Activated B cell treated with CpG ODN at 0.5 μM for 24 hours (primary cell): ENCODE measurements around the gene CASTOR1. TPM values are rescaled to one million over a fixed set of nuclear protein-coding genes. Genes with fewer than 3 reads are reported as not detected.

Experiments used
- ATAC-seq: fragments of 200-7000 bp; cut with Tn5 transposase; one replicate; pipeline ENCODE4 v1.10.0; 2021; ENCODE audit warnings: low read depth, mild to moderate bottlenecking, moderate library complexity
- CTCF ChIA-PET: fragments of 350-600 bp; sonication (Branson Sonifier 250); formaldehyde crosslinking; loops from one replicate; lab custom pipeline; 2021; ENCODE audit warnings: antibody characterized with exemption; lab: Charles Lee
- POLR2A ChIA-PET: fragments of 350-600 bp; sonication (Branson Sonifier 250); formaldehyde crosslinking; loops from one replicate; lab custom pipeline; 2021; ENCODE audit warnings: antibody characterized with exemption; lab: Charles Lee
- DNase-seq: peaks from one replicate; pipeline ENCODE4 v3.0.0; 2022
- H3K27ac Mint-ChIP-seq: one replicate; pipeline ENCODE4 v1.8.0; 2020; ENCODE audit warnings: mixed read lengths
- H3K27me3 Mint-ChIP-seq: one replicate; pipeline ENCODE4 v1.8.0; 2021; ENCODE audit warnings: mixed read lengths
- H3K36me3 Mint-ChIP-seq: one replicate; pipeline ENCODE4 v1.8.0; 2021; ENCODE audit warnings: low read depth, mixed read lengths
- H3K4me1 Mint-ChIP-seq: one replicate; pipeline ENCODE4 v1.8.0; 2021; ENCODE audit warnings: mixed read lengths
- H3K4me3 Mint-ChIP-seq: one replicate; pipeline ENCODE4 v1.8.0; 2020; ENCODE audit warnings: mild to moderate bottlenecking, mixed read lengths
- H3K9me3 Mint-ChIP-seq: one replicate; pipeline ENCODE4 v1.8.0; 2020; ENCODE audit warnings: mixed read lengths
- intact Hi-C: fragments of 100-400 bp; cut with micrococcal nuclease; formaldehyde crosslinking; loops from one replicate; pipeline ENCODE4 v1.15.1; 2024
- total RNA-seq: library from RNA; stranded (reverse); gene quantifications from 2 replicates; pipeline ENCODE4 v1.2.3, GENCODE V29; 2022
- TF ChIP-seq, protein P1 (sequence below): fragments of 200-600 bp; IDR thresholded peaks from one replicate; pipeline ENCODE4 v1.8.0; 2022; ENCODE audit warnings: antibody characterized with exemption, mild to moderate bottlenecking

CASTOR1 gene
- total RNA-seq, 1 donor from 2014 or later: 2.4 TPM

DNA sequence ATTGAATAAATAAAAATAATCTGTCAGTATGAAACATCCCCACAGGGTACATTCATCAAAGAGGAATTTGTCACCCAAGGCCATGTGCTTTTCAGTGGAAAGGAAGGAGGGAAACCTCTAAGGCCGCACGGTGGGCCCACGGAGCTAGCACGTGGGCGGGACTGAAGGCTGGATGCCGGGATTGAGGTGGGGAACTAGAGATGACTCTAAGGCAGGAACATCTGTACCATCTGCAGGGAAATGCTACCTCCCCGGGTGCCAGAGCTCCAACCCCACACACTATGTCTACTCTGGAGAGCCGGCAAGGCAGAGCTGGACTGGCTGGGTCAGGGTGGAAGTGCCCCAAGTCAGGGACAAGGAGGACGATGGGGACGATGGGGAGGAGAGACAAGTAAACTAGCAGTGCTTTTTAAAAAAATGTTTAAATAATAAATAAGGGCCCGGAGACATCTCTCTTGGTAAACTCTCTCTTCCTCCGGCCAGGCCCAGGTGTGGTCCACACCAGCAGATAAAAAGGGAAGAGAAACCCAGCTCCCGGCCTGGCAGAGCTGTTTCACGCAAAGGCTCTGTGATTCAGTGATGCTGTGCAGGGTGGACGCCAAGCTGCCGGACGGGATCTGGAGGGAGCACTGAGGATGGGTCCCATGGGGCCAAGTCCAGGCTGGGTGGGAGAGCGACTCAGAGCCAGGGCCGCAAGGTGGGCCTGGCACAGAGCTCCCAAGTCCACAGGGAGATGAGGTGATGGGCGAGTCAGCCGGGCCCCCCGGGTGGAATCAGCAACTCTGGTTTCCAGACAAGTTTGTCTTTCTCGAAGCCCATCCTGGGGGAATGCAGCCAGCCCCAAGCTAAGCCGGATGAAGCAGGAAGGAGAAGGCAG is 48.5 kb downstream of the CASTOR1 start:
- no peaks in the 10 kb centered on the region for H3K36me3 Mint-ChIP-seq
- H3K27ac Mint-ChIP-seq: no peak overlapping the region
- no peaks in the 10 kb centered on the region for H3K9me3 Mint-ChIP-seq
- intact Hi-C loops: no loop called here
- peaks cover 12% of the 10 kb centered on the region for H3K4me1 Mint-ChIP-seq
- POLR2A ChIA-PET: no interaction called here
- CTCF ChIA-PET: no interaction called here
- TF ChIP-seq, protein P1, sequence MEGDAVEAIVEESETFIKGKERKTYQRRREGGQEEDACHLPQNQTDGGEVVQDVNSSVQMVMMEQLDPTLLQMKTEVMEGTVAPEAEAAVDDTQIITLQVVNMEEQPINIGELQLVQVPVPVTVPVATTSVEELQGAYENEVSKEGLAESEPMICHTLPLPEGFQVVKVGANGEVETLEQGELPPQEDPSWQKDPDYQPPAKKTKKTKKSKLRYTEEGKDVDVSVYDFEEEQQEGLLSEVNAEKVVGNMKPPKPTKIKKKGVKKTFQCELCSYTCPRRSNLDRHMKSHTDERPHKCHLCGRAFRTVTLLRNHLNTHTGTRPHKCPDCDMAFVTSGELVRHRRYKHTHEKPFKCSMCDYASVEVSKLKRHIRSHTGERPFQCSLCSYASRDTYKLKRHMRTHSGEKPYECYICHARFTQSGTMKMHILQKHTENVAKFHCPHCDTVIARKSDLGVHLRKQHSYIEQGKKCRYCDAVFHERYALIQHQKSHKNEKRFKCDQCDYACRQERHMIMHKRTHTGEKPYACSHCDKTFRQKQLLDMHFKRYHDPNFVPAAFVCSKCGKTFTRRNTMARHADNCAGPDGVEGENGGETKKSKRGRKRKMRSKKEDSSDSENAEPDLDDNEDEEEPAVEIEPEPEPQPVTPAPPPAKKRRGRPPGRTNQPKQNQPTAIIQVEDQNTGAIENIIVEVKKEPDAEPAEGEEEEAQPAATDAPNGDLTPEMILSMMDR: no peak
- peak; percentile 66 for ATAC-seq
- no peak for DNase-seq
- peaks cover 15% of the 10 kb centered on the region for H3K27me3 Mint-ChIP-seq
- no peak overlapping the region for H3K4me3 Mint-ChIP-seq

GRCh38 chr22:30239488-30240405 is 49.6 kb downstream of the CASTOR1 start:
- Mint-ChIP-seq H3K27me3 (peaks cover 6% of the 10 kb centered on the region), H3K9me3 (no peaks in the 10 kb centered on the region), H3K36me3 (no peaks in the 10 kb centered on the region), H3K4me1 (peaks cover 10% of the 10 kb centered on the region), H3K4me3 (no peak overlapping the region), H3K27ac (no peak overlapping the region)
- ATAC-seq (no peak), DNase-seq (no peak)
- intact Hi-C loops: no loop called here
- CTCF ChIA-PET: no interaction called here
- POLR2A ChIA-PET: no interaction called here
- TF ChIP-seq, protein P1: no peak

DNA sequence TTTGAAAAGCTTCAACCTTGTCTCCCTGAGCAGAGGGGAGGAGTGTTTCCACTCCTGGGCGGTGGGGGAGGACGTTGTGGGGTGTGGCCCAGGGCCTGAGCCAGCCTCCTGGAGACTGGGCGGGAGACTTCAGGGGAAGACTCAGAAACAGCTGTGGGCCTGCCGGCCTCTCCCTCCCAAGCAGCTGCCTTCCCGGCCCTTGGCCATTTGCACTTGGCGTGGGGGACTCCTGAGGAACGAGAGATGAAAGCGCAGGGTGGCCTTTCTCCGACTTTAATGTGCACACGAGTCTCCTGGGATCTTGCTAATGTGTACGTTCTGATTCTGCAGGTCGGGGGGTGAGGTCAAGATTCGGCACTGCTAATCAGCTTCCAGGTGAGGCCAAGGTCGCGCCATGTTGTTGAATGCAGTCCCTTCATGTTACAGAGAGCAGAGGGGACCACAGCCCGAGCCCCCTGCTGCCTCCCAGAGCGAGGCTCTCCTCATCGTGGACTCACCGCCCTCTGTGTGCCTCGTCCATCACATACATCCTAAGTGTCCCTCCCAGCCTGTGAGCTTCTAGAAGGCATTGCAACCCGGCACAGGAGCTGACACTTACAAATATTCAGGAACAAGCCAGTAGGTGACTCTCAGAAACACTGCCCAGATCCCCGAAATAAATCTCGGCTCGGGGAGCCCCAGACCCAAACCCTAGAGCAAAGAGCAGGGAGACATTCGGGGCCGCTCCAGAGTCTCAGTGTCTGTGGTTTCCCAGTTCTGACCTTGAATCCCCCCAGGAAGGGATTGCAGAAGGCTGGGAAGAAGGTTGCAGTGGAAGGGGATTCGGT is 50.4 kb downstream of the CASTOR1 start:
- no peaks in the 10 kb centered on the region for H3K9me3 Mint-ChIP-seq
- ChIA-PET POLR2A (no interaction called here), CTCF (no interaction called here)
- no peak overlapping the region for H3K27ac Mint-ChIP-seq
- no peak overlapping the region for H3K4me3 Mint-ChIP-seq
- intact Hi-C loops: no loop called here
- DNase-seq (no peak), ATAC-seq (no peak)
- peaks cover 10% of the 10 kb centered on the region for H3K4me1 Mint-ChIP-seq
- H3K36me3 Mint-ChIP-seq: no peaks in the 10 kb centered on the region
- TF ChIP-seq, protein P1: no peak
- no peaks in the 10 kb centered on the region for H3K27me3 Mint-ChIP-seq

- CTCF ChIA-PET: no interaction called here
- no peak for DNase-seq
- ATAC-seq: no peak
- H3K9me3 Mint-ChIP-seq: no peaks in the 10 kb centered on the region
- no peaks in the 10 kb centered on the region for H3K27me3 Mint-ChIP-seq
- TF ChIP-seq, protein P1: no peak
- POLR2A ChIA-PET: no interaction called here
- H3K4me3 Mint-ChIP-seq: no peak overlapping the region
- H3K27ac Mint-ChIP-seq: no peak overlapping the region
- H3K4me1 Mint-ChIP-seq: peaks cover 10% of the 10 kb centered on the region
- intact Hi-C loops: no loop called here
- H3K36me3 Mint-ChIP-seq: no peaks in the 10 kb centered on the region
These were observed 51.2 kb downstream of the CASTOR1 start for GRCh38 chr22:30238136-30238535.
